Loucy (cell line): ENCODE data around the gene DPH6.

Source experiments
- H2AFZ ChIP-seq: fragments of 200-600 bp; sonication (generic); 2 replicates; pipeline ENCODE4 v1.6.0; 2016; ENCODE audit warnings: antibody characterized with exemption, mild to moderate bottlenecking, low read length, moderate library complexity
- H3F3A ChIP-seq: fragments of 200-600 bp; 2 replicates; pipeline ENCODE4 v1.6.0; 2016; ENCODE audit warnings: antibody characterized with exemption, low read depth, mild to moderate bottlenecking
- H3K27me3 ChIP-seq: fragments of 200-600 bp; sonication (generic); 2 replicates; pipeline ENCODE4 v1.6.1; 2014; ENCODE audit warnings: low read length, mild to moderate bottlenecking; ENCODE audit not compliant: insufficient read depth, poor library complexity, severe bottlenecking
- H3K36me3 ChIP-seq: fragments of 200-600 bp; sonication (generic); 2 replicates; pipeline ENCODE4 v1.6.1; 2016; ENCODE audit warnings: low read length; ENCODE audit not compliant: insufficient read depth
- H3K4me1 ChIP-seq: fragments of 200-600 bp; sonication (generic); 2 replicates; pipeline ENCODE4 v1.5.1; 2014; ENCODE audit warnings: low read length, mild to moderate bottlenecking; ENCODE audit not compliant: insufficient read depth, poor library complexity, severe bottlenecking
- H3K4me2 ChIP-seq: fragments of 200-600 bp; sonication (generic); 2 replicates; pipeline ENCODE4 v1.6.0; 2014; ENCODE audit warnings: antibody characterized with exemption, low read length, low read depth, mild to moderate bottlenecking; ENCODE audit not compliant: poor library complexity, severe bottlenecking
- H3K4me3 ChIP-seq: fragments of 200-600 bp; sonication (generic); 2 replicates; pipeline ENCODE4 v1.5.1; 2014; ENCODE audit warnings: low read length, mild to moderate bottlenecking, mixed read lengths; ENCODE audit not compliant: poor library complexity, severe bottlenecking
- H3K79me2 ChIP-seq: fragments of 200-600 bp; sonication (generic); 2 replicates; pipeline ENCODE4 v1.6.1; 2014; ENCODE audit warnings: low read length; ENCODE audit not compliant: insufficient read depth
- H3K9ac ChIP-seq: fragments of 200-600 bp; sonication (generic); 2 replicates; pipeline ENCODE4 v1.6.0; 2014; ENCODE audit warnings: mild to moderate bottlenecking, low read depth, low read length, moderate library complexity; ENCODE audit not compliant: poor library complexity, severe bottlenecking
- H3K9me2 ChIP-seq: fragments of 200-600 bp; sonication (generic); replicated peaks from 2 replicates; pipeline ENCODE4 v1.6.1; 2016; ENCODE audit warnings: low read depth, low read length, mixed read lengths
- H3K9me3 ChIP-seq: fragments of 200-600 bp; sonication (generic); 2 replicates; pipeline ENCODE4 v1.6.1; 2014; ENCODE audit warnings: mild to moderate bottlenecking, antibody characterized with exemption, low read length, low read depth; ENCODE audit not compliant: insufficient read depth
- H4K20me1 ChIP-seq: fragments of 200-600 bp; sonication (generic); 2 replicates; pipeline ENCODE4 v1.6.0; 2014; ENCODE audit warnings: antibody characterized with exemption, low read length, mild to moderate bottlenecking; ENCODE audit not compliant: insufficient read depth, poor library complexity, severe bottlenecking
- EZH2phosphoT487 ChIP-seq: fragments of 200-600 bp; IDR thresholded peaks from 2 replicates; pipeline ENCODE4 v1.6.1; 2018; ENCODE audit warnings: antibody characterized with exemption, mild to moderate bottlenecking, moderate library complexity, borderline replicate concordance
- TF ChIP-seq, protein P1 (sequence below): fragments of 200-600 bp; sonication (generic); conservative IDR thresholded peaks from 2 replicates; pipeline ENCODE4 v1.5.1; 2014; ENCODE audit warnings: mild to moderate bottlenecking, antibody characterized with exemption, low read length

Gene DPH6

DNA sequence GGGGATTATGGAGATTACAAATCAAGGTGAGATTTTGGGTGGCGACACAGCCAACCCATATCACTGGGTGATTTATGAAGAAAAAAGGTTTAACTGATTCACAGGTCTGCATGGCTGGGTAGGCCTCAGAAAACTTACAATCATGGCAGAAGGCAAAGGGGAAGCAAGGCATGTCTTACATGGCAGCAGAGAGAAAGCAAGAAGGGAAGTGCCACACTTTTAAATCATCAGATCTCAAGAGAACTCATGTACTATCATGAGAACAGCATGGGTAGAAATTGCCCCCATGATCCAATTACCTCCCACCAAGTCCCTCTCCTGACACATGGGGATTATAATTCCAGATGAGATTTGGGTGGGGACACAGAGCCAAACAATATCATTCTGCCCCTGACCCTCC is 59.7 kb downstream of the DPH6 start:
- TF ChIP-seq, protein P1, sequence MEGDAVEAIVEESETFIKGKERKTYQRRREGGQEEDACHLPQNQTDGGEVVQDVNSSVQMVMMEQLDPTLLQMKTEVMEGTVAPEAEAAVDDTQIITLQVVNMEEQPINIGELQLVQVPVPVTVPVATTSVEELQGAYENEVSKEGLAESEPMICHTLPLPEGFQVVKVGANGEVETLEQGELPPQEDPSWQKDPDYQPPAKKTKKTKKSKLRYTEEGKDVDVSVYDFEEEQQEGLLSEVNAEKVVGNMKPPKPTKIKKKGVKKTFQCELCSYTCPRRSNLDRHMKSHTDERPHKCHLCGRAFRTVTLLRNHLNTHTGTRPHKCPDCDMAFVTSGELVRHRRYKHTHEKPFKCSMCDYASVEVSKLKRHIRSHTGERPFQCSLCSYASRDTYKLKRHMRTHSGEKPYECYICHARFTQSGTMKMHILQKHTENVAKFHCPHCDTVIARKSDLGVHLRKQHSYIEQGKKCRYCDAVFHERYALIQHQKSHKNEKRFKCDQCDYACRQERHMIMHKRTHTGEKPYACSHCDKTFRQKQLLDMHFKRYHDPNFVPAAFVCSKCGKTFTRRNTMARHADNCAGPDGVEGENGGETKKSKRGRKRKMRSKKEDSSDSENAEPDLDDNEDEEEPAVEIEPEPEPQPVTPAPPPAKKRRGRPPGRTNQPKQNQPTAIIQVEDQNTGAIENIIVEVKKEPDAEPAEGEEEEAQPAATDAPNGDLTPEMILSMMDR, result no peak
- no peak for TF ChIP-seq EZH2phosphoT487
- H3K4me2 ChIP-seq, result no peak overlapping the region
- H2AFZ ChIP-seq, result no peak overlapping the region
- H3K9me3 ChIP-seq, result peaks cover 14% of the 10 kb centered on the region; the same call in 1 of the 2 replicates
- no peaks in the 10 kb centered on the region for H3K9me2 ChIP-seq
- H3F3A ChIP-seq, result no peaks in the 10 kb centered on the region
- no peak overlapping the region for H3K4me3 ChIP-seq
- no peaks in the 10 kb centered on the region for H3K79me2 ChIP-seq
- H3K4me1 ChIP-seq, result peaks cover 12% of the 10 kb centered on the region
- no peak overlapping the region for H3K9ac ChIP-seq
- H4K20me1 ChIP-seq, result no peaks in the 10 kb centered on the region
- H3K27me3 ChIP-seq, result no peaks in the 10 kb centered on the region
- H3K36me3 ChIP-seq, result no peaks in the 10 kb centered on the region

DNA sequence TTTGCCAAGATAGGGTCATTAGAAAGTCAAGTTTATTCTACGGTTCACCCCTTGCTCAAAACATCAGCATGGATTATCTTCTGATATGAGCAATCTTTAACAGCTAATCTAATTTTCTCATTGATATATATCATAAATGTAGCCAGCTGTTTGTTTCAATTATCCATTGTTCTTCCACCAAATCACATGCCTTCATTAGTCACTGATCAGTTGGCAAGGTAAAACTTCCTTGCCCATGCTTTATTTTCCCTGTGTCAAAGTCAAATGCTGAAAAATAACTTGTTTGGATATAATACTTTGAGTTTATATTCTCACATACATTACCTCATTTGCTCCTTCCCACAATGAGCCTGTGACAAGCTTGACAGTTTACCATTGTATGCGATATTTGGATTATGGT is 60.6 kb downstream of the DPH6 start:
- Histone ChIP-seq H3K36me3 (no peaks in the 10 kb centered on the region), H3F3A (no peaks in the 10 kb centered on the region), H3K4me1 (peaks cover 14% of the 10 kb centered on the region), H3K27me3 (no peaks in the 10 kb centered on the region), H3K9me3 (peaks cover 14% of the 10 kb centered on the region; the same call in 1 of the 2 replicates), H4K20me1 (no peaks in the 10 kb centered on the region), H3K4me2 (no peak overlapping the region), H3K79me2 (no peaks in the 10 kb centered on the region), H3K9me2 (no peaks in the 10 kb centered on the region), H3K4me3 (no peak overlapping the region), H2AFZ (no peak overlapping the region), H3K9ac (no peak overlapping the region)
- TF ChIP-seq, protein P1, result no peak
- TF ChIP-seq EZH2phosphoT487, result no peak

DNA sequence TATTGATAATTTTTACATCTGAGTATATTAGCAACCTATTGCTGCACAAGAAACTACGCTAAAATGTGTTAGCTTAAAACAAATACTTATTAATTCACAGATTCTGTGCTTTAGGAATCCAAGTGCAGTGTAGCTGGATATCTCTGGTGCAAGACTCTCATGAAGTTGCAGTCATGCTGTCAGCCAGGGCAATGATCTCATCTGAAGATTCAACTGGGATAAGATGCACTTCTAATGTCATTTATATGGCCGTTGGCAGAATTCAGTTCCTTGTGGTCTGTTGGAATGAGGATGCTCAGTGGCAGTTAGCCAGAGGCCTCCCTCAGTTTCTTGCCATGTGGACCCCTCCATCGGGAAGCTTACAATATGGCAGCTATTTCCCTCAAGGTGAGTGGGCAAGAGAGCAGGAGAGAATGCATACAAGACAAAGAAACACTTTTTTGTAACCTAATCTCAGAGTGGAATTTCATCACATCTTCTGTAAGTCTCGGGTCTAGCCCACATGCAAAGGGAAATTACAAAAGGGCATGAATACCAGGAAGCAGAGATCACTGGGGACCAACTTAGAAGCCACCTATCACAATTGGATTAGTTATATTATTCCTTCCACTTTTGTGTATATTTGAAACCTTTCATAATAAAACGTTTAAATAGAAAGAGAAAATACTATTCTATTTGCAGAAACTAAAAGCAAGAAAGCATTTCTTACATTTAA is 61.6 kb downstream of the DPH6 start:
- TF ChIP-seq, protein P1, result no peak
- no peak for TF ChIP-seq EZH2phosphoT487
- no peaks in the 10 kb centered on the region for H3K79me2 ChIP-seq
- H3K4me3 ChIP-seq, result no peak overlapping the region
- no peak overlapping the region for H2AFZ ChIP-seq
- H4K20me1 ChIP-seq, result no peaks in the 10 kb centered on the region
- H3F3A ChIP-seq, result no peaks in the 10 kb centered on the region
- H3K4me2 ChIP-seq, result no peak overlapping the region
- H3K9me2 ChIP-seq, result no peaks in the 10 kb centered on the region
- H3K36me3 ChIP-seq, result no peaks in the 10 kb centered on the region
- no peaks in the 10 kb centered on the region for H3K27me3 ChIP-seq
- no peak overlapping the region for H3K9ac ChIP-seq
- H3K9me3 ChIP-seq, result peaks cover 14% of the 10 kb centered on the region; the same call in 1 of the 2 replicates
- peaks cover 19% of the 10 kb centered on the region for H3K4me1 ChIP-seq
